D721Med (cell line): Measurements from ENCODE around the gene ABCB10.
"Not testable (repeated sequence)": the region's sequence is repeated elsewhere in the genome, so short reads cannot be mapped to it uniquely, and the experiment has no call there.

Source experiments
- DNase-seq: peaks from one replicate; pipeline ENCODE4 v3.0.0; 2011; ENCODE audit warnings: low spot score; ENCODE audit not compliant: insufficient read length
- FAIRE-seq: peaks from 2 replicates; lab custom pipeline; 2011; peaks lifted over from hg19 to GRCh38; lab: Jason Lieb, UNC
- CTCF ChIP-seq: IDR thresholded peaks from 2 replicates; pipeline ENCODE4 v1.5.1; 2012; ENCODE audit warnings: mild to moderate bottlenecking, control low read depth; ENCODE audit not compliant: insufficient read depth; ENCODE audit errors: missing control alignments

ABCB10 gene

GRCh38 chr1:229570891-229571516 is 12.5 kb upstream of the ABCB10 start:
- no peak for FAIRE-seq
- no peak for TF ChIP-seq CTCF
- no peak for DNase-seq

- TF ChIP-seq CTCF, result no peak
- no peak for DNase-seq
- no peak for FAIRE-seq
Measured at GRCh38 chr1:229570305-229570704, 11.8 kb upstream of the ABCB10 start.

- TF ChIP-seq CTCF, result no peak
- DNase-seq (no peak), FAIRE-seq (no peak)
Measured at GRCh38 chr1:229567109-229567868, 8.8 kb upstream of the ABCB10 start.

DNA sequence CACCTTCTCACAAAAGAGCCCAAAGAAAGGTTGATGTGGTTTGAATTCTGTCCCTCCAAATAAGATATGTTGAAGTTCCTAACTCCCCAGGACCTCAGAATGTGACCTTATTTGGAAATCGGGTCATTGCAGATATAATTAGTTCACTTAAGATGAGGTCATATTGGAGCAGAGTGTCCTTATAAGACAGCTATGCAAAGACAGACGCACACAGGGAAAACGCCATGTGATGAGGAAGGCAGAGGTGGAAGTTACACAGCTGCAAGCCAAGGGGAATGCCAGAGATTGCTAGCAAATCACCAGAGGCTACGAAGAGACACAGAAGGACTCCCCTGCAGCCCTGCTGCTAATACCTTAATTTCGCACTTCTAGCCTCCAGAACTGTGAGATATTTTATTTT is 5.2 kb upstream of the ABCB10 start:
- no peak for FAIRE-seq
- no peak for DNase-seq
- no peak for TF ChIP-seq CTCF

DNA sequence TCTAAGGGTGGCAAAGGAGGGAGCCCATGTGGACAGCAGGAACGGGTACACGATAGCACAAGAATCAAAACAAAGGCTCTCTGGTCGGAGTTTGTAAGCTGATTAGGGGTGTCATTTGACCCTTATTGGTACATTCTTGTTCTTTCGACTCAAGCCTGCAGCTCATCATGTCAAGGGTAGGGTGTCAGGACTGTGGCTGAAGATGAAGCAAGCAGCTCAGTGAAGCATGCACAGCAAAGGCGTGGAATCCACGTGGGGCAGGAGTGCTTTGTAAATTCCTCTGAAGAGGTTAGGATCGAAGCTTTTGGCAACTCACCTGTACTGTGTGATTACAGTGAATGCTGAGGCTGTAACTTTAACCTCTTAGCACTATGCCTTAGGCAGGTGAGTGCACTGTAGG is 4.7 kb upstream of the ABCB10 start:
- DNase-seq, result no peak
- TF ChIP-seq CTCF, result no peak
- FAIRE-seq, result no peak

- no peak for FAIRE-seq
- TF ChIP-seq CTCF, result no peak
Measured at GRCh38 chr1:229562686-229563085, 4.2 kb upstream of the ABCB10 start.

GRCh38 chr1:229561141-229561540 is 2.6 kb upstream of the ABCB10 start:
- TF ChIP-seq CTCF, result no peak
- DNase-seq (no peak), FAIRE-seq (peak; percentile 35)

More at GRCh38 chr1:229562686-229563085, 4.2 kb upstream of the ABCB10 start:
- no peak for DNase-seq

- not testable (repeated sequence) for DNase-seq, FAIRE-seq
Measured at GRCh38 chr1:229560124-229560523, 1.6 kb upstream of the ABCB10 start.

- not testable (repeated sequence) for DNase-seq, FAIRE-seq
Measured at GRCh38 chr1:229559336-229559801, 862 bp upstream of the ABCB10 start.
